GM12878 (cell line): ENCODE measurements around the gene CCDC80. TPM values are rescaled to one million over a fixed set of nuclear protein-coding genes. Genes with fewer than 3 reads are reported as not detected.

Source experiments
- ATAC-seq: fragments of 200-7000 bp; cut with Tn5 transposase; 3 replicates; pipeline ENCODE4 v1.9.1; 2020; ENCODE audit warnings: mild to moderate bottlenecking, moderate library complexity
- BruUV-seq: library from RNA; stranded (reverse); fragments of 400-500 nt; replicated peaks from 2 replicates; lab custom pipeline; 2021; lab: Mats Ljungman, UMichigan
- CTCF ChIA-PET: fragments of 300-600 bp; sonication (Branson Sonifier 250); formaldehyde crosslinking; extraction: SDS; loops from one replicate; lab custom pipeline; 2021; ENCODE audit warnings: inconsistent platforms; lab: Yijun Ruan, JAX
- POLR2A ChIA-PET: fragments of 350-600 bp; formaldehyde crosslinking; extraction: SDS; loops from one replicate; lab custom pipeline; 2021; ENCODE audit warnings: inconsistent platforms; lab: Charles Lee
- RAD21 ChIA-PET: fragments of 300-600 bp; sonication (Branson Sonifier 250); formaldehyde crosslinking; loops from one replicate; lab custom pipeline; 2023; ENCODE audit warnings: antibody characterized with exemption; ENCODE audit not compliant: unreplicated experiment; lab: Charles Lee
- SMC1A ChIA-PET: fragments of 300-600 bp; sonication (Branson Sonifier 250); formaldehyde crosslinking; loops from one replicate; lab custom pipeline; 2023; ENCODE audit not compliant: unreplicated experiment, uncharacterized antibody; lab: Charles Lee
- DNase-seq: peaks from one replicate; pipeline ENCODE4 v3.0.0-alpha.2; 2011; ENCODE audit warnings: low read depth, low spot score
- FAIRE-seq: peaks from 3 replicates; lab custom pipeline; 2011; peaks lifted over from hg19 to GRCh38; lab: Jason Lieb, UNC
- H2AFZ ChIP-seq: 2 replicates; pipeline ENCODE4 v1.6.0; 2011; ENCODE audit warnings: low read depth, low read length, control low read depth; ENCODE audit not compliant: control insufficient read depth
- H3K27ac ChIP-seq: 2 replicates; pipeline ENCODE4 v1.5.1; 2011; ENCODE audit warnings: control low read depth; ENCODE audit not compliant: control insufficient read depth, insufficient read depth
- H3K27me3 ChIP-seq, 2 experiments: replicated peaks in 1 of 2; 2 replicates each; pipeline versions ENCODE4 v1.6.0 to v1.6.1; 2011; ENCODE audit warnings: low read length in 1 of 2; ENCODE audit not compliant: control insufficient read depth in 2 of 2, insufficient read depth in 2 of 2
- H3K36me3 ChIP-seq, 2 experiments: 2 replicates each; pipeline ENCODE4 v1.5.1; 2011; ENCODE audit warnings: low read length in 1 of 2; ENCODE audit not compliant: control insufficient read depth in 2 of 2, insufficient read depth in 2 of 2
- H3K4me1 ChIP-seq: 2 replicates; pipeline ENCODE4 v1.6.1; 2011; ENCODE audit warnings: mild to moderate bottlenecking, low read length, moderate library complexity, mixed read lengths; ENCODE audit not compliant: control insufficient read depth, insufficient read depth
- H3K4me2 ChIP-seq: 2 replicates; pipeline ENCODE4 v1.6.0; 2011; ENCODE audit warnings: control low read depth; ENCODE audit not compliant: control insufficient read depth, insufficient read depth
- H3K4me3 ChIP-seq: fragments of 200-600 bp; sonication (generic); 2 replicates; pipeline ENCODE4 v1.5.1; 2016
- H3K79me2 ChIP-seq: 2 replicates; pipeline ENCODE4 v1.6.0; 2011; ENCODE audit warnings: low read length; ENCODE audit not compliant: control insufficient read depth, insufficient read depth
- H3K9ac ChIP-seq: 2 replicates; pipeline ENCODE4 v1.8.0; 2011; ENCODE audit warnings: low read length, control low read depth, mixed read lengths; ENCODE audit not compliant: control insufficient read depth, insufficient read depth
- H3K9me3 ChIP-seq: replicated peaks from 3 replicates; pipeline ENCODE4 v1.5.1; 2011; ENCODE audit warnings: mild to moderate bottlenecking, low read length; ENCODE audit not compliant: control insufficient read depth, insufficient read depth
- H4K20me1 ChIP-seq: 2 replicates; pipeline ENCODE4 v1.6.0; 2011; ENCODE audit not compliant: control insufficient read depth, insufficient read depth
- BCLAF1 ChIP-seq: fragments of 450-650 bp; IDR thresholded peaks from 2 replicates; pipeline ENCODE4 v1.6.1; 2017; ENCODE audit warnings: antibody characterized with exemption, mild to moderate bottlenecking, moderate library complexity
- CBFB ChIP-seq: IDR thresholded peaks from 2 replicates; pipeline ENCODE4 v1.6.1; 2016; ENCODE audit warnings: antibody characterized with exemption, low read depth
- CREM ChIP-seq: IDR thresholded peaks from 2 replicates; pipeline ENCODE4 v1.6.1; 2014; ENCODE audit warnings: antibody characterized with exemption, low read depth
- IRF5 ChIP-seq: fragments of 450-650 bp; IDR thresholded peaks from 2 replicates; pipeline ENCODE4 v1.6.1; 2017; ENCODE audit warnings: borderline replicate concordance
- MYB ChIP-seq: fragments of 150-350 bp; IDR thresholded peaks from 2 replicates; pipeline ENCODE4 v1.6.1; 2014; ENCODE audit warnings: mild to moderate bottlenecking, low read depth, low read length, borderline replicate concordance
- PAX5 ChIP-seq: IDR thresholded peaks from 2 replicates; pipeline ENCODE4 v1.6.1; 2011; ENCODE audit warnings: low read depth, low read length, borderline replicate concordance
- in situ Hi-C: fragments of 300-500 bp; cut with MboI; formaldehyde crosslinking; loops from 9 replicates; pipeline ENCODE4 v1.14.3; 2018; ENCODE audit warnings: mixed read lengths
- intact Hi-C: fragments of 100-400 bp; cut with micrococcal nuclease; formaldehyde crosslinking; loops from one replicate; pipeline ENCODE4 v1.14.2; 2022; ENCODE audit not compliant: unreplicated experiment
- polyA plus RNA-seq, 11 experiments: library from polyadenylated mRNA; depleted of rRNA in 4 of 11; unstranded in 6 of 11; stranded (reverse) in 5 of 11; fragments of >200 nt; fragmentation: Nextera tagmentation in 4 of 11; fragmentation: Illumina TruSeq in 1 of 11; extraction: Ambion mirVana in 4 of 11; extraction: Trizol in 1 of 11; gene quantifications; 1 replicate in 1 of 11; 2 replicates in 10 of 11; pipeline versions ENCODE4 v1.2.1 to v1.2.3, GENCODE V29; 2011 to 2016; ENCODE audit warnings: inconsistent platforms in 2 of 11, missing spikeins in 2 of 11, low read depth in 1 of 11
- total RNA-seq, 4 experiments: library from RNA; depleted of rRNA in 3 of 4; stranded (reverse); fragments of >200 nt in 3 of 4; fragmentation: Illumina TruSeq in 1 of 4; extraction: Trizol in 1 of 4; gene quantifications; 2 replicates each; pipeline versions ENCODE4 v1.2.1 to v1.2.3, GENCODE V29; 2013 to 2021

The CCDC80 gene
- total and polyA plus RNA-seq, 10 of the 15 experiments (the other 5 are each of a cell fraction or from before 2014, with no cell fraction given), result 0.01 to 0.59 (median 0.21) TPM; not detected in 5

- intact Hi-C loops (no loop called here), in situ Hi-C loops (no loop called here)
- Histone ChIP-seq H3K9me3 (no peaks in the 10 kb centered on the region), H3K4me2 (no peak overlapping the region), H4K20me1 (no peaks in the 10 kb centered on the region), H3K36me3 (no peaks in the 10 kb centered on the region), H2AFZ (no peak overlapping the region), H3K27me3 (peaks cover 0 to 6% of the 10 kb centered on the region in 2 experiments; a peak in 2 of 4 replicates), H3K4me3 (no peak overlapping the region), H3K27ac (no peak overlapping the region), H3K79me2 (no peaks in the 10 kb centered on the region), H3K9ac (no peak overlapping the region), H3K4me1 (peaks cover 6% of the 10 kb centered on the region)
- DNase-seq (no peak), ATAC-seq (no peak), FAIRE-seq (no peak)
- no TSS peak for BruUV-seq
- TF ChIP-seq PAX5 (no peak), IRF5 (no peak), CBFB (no peak), BCLAF1 (no peak), CREM (no peak), MYB (no peak)
- ChIA-PET RAD21 (no interaction called here), POLR2A (no interaction called here), SMC1A (interaction anchor here (1.1 kb wide), 2 partner anchors 34 to 99 kb away, joined by 3 to 4 read pairs; no protein-coding TSS in a partner anchor), CTCF (interaction anchor here (1.1 to 1.9 kb wide), 2 partner anchors 14 to 26 kb away, joined by 3 to 8 read pairs; no protein-coding TSS in a partner anchor)
These were observed 33.1 kb downstream of the CCDC80 start for GRCh38 chr3:112607863-112608262.
